ENCODE data around the gene SAP130. TPM values are rescaled to one million over a fixed set of nuclear protein-coding genes. Genes with fewer than 3 reads are reported as not detected.

The SAP130 gene
- total RNA-seq, 1 donor from 2014 or later = 39.4 TPM

GRCh38 chr2:128053331-128053730 is 25.5 kb upstream of the SAP130 start:
- H3K36me3 Mint-ChIP-seq (ENCODE audit: low read depth, unreplicated experiment) = no peaks in the 10 kb centered on the region
- H3K4me1 Mint-ChIP-seq (ENCODE audit: unreplicated experiment) = no peaks in the 10 kb centered on the region
- no peak for DNase-seq (ENCODE audit: low spot score)
- no peak for TF ChIP-seq CTCF (IDR thresholded peaks at IDR 0.05; ENCODE audit: unreplicated experiment)
- no peaks in the 10 kb centered on the region for H3K9me3 Mint-ChIP-seq (ENCODE audit: unreplicated experiment)
- no peaks in the 10 kb centered on the region for H3K27me3 Mint-ChIP-seq (ENCODE audit: unreplicated experiment)
- no peak overlapping the region for H3K27ac Mint-ChIP-seq (ENCODE audit: unreplicated experiment)
- H3K4me3 Mint-ChIP-seq (ENCODE audit: unreplicated experiment) = no peak overlapping the region

GRCh38 chr2:128043041-128043440 is 15.2 kb upstream of the SAP130 start:
- Mint-ChIP-seq H3K4me3 (ENCODE audit: unreplicated experiment) (no peak overlapping the region), H3K9me3 (ENCODE audit: unreplicated experiment) (peaks cover 15% of the 10 kb centered on the region), H3K36me3 (ENCODE audit: low read depth, unreplicated experiment) (peaks cover 5% of the 10 kb centered on the region), H3K4me1 (ENCODE audit: unreplicated experiment) (no peaks in the 10 kb centered on the region), H3K27ac (ENCODE audit: unreplicated experiment) (no peak overlapping the region), H3K27me3 (ENCODE audit: unreplicated experiment) (peaks cover 2% of the 10 kb centered on the region)
- TF ChIP-seq CTCF (IDR thresholded peaks at IDR 0.05; ENCODE audit: unreplicated experiment) = no peak
- no peak for DNase-seq (ENCODE audit: low spot score)

- Mint-ChIP-seq H3K4me3 (ENCODE audit: unreplicated experiment) (no peak overlapping the region), H3K27ac (ENCODE audit: unreplicated experiment) (no peak overlapping the region), H3K4me1 (ENCODE audit: unreplicated experiment) (no peaks in the 10 kb centered on the region), H3K36me3 (ENCODE audit: low read depth, unreplicated experiment) (peaks cover 10% of the 10 kb centered on the region), H3K27me3 (ENCODE audit: unreplicated experiment) (peaks cover 2% of the 10 kb centered on the region), H3K9me3 (ENCODE audit: unreplicated experiment) (peaks cover 26% of the 10 kb centered on the region)
- no peak for DNase-seq (ENCODE audit: low spot score)
- TF ChIP-seq CTCF (IDR thresholded peaks at IDR 0.05; ENCODE audit: unreplicated experiment) = no peak
Measured at GRCh38 chr2:128041561-128041960, 13.7 kb upstream of the SAP130 start.

- DNase-seq (ENCODE audit: low spot score) = no peak
- peaks cover 2% of the 10 kb centered on the region for H3K27me3 Mint-ChIP-seq (ENCODE audit: unreplicated experiment)
- no peak overlapping the region for H3K4me3 Mint-ChIP-seq (ENCODE audit: unreplicated experiment)
- H3K36me3 Mint-ChIP-seq (ENCODE audit: low read depth, unreplicated experiment) = peaks cover 14% of the 10 kb centered on the region
- no peaks in the 10 kb centered on the region for H3K4me1 Mint-ChIP-seq (ENCODE audit: unreplicated experiment)
- peaks cover 31% of the 10 kb centered on the region for H3K9me3 Mint-ChIP-seq (ENCODE audit: unreplicated experiment)
- H3K27ac Mint-ChIP-seq (ENCODE audit: unreplicated experiment) = no peak overlapping the region
- TF ChIP-seq CTCF (IDR thresholded peaks at IDR 0.05; ENCODE audit: unreplicated experiment) = no peak
Measured at GRCh38 chr2:128040166-128040771, 12.4 kb upstream of the SAP130 start.

- no peak overlapping the region for H3K4me3 Mint-ChIP-seq (ENCODE audit: unreplicated experiment)
- peaks cover 16% of the 10 kb centered on the region for H3K36me3 Mint-ChIP-seq (ENCODE audit: low read depth, unreplicated experiment)
- H3K9me3 Mint-ChIP-seq (ENCODE audit: unreplicated experiment) = peaks cover 35% of the 10 kb centered on the region
- TF ChIP-seq CTCF (IDR thresholded peaks at IDR 0.05; ENCODE audit: unreplicated experiment) = no peak
- no peak for DNase-seq (ENCODE audit: low spot score)
- H3K27me3 Mint-ChIP-seq (ENCODE audit: unreplicated experiment) = peaks cover 4% of the 10 kb centered on the region
- no peaks in the 10 kb centered on the region for H3K4me1 Mint-ChIP-seq (ENCODE audit: unreplicated experiment)
- H3K27ac Mint-ChIP-seq (ENCODE audit: unreplicated experiment) = no peak overlapping the region
Measured at GRCh38 chr2:128039535-128039934, 11.7 kb upstream of the SAP130 start.
